A673 (cell line): Measurements from ENCODE around the gene DAPK3.

Source experiments
- EZH2 ChIP-seq: fragments of 200-600 bp; sonication (generic); IDR thresholded peaks from 2 replicates; pipeline ENCODE4 v1.6.1; 2017; ENCODE audit warnings: borderline replicate concordance, low read depth, mild to moderate bottlenecking, mixed read lengths, antibody characterized with exemption, low read length; ENCODE audit not compliant: poor library complexity, severe bottlenecking
- TF ChIP-seq, protein P1 (sequence below): fragments of 300-800, 200-600 bp; sonication (generic); conservative IDR thresholded peaks from 2 replicates; pipeline ENCODE4 v1.5.1; 2017; ENCODE audit warnings: low read depth, mild to moderate bottlenecking, antibody characterized with exemption, low read length, moderate library complexity, mixed read lengths

- TF ChIP-seq, protein P1, sequence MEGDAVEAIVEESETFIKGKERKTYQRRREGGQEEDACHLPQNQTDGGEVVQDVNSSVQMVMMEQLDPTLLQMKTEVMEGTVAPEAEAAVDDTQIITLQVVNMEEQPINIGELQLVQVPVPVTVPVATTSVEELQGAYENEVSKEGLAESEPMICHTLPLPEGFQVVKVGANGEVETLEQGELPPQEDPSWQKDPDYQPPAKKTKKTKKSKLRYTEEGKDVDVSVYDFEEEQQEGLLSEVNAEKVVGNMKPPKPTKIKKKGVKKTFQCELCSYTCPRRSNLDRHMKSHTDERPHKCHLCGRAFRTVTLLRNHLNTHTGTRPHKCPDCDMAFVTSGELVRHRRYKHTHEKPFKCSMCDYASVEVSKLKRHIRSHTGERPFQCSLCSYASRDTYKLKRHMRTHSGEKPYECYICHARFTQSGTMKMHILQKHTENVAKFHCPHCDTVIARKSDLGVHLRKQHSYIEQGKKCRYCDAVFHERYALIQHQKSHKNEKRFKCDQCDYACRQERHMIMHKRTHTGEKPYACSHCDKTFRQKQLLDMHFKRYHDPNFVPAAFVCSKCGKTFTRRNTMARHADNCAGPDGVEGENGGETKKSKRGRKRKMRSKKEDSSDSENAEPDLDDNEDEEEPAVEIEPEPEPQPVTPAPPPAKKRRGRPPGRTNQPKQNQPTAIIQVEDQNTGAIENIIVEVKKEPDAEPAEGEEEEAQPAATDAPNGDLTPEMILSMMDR: no peak
- TF ChIP-seq EZH2: no peak
Observed at GRCh38 chr19:3961007-3961406, 9.9 kb downstream of the DAPK3 start.
